SW480 (cell line): ENCODE data around the gene ZNF10.

Source experiments
- DNase-seq: peaks from one replicate; pipeline ENCODE4 v3.0.0-alpha.2; 2016; ENCODE audit warnings: low spot score

Gene ZNF10

DNA sequence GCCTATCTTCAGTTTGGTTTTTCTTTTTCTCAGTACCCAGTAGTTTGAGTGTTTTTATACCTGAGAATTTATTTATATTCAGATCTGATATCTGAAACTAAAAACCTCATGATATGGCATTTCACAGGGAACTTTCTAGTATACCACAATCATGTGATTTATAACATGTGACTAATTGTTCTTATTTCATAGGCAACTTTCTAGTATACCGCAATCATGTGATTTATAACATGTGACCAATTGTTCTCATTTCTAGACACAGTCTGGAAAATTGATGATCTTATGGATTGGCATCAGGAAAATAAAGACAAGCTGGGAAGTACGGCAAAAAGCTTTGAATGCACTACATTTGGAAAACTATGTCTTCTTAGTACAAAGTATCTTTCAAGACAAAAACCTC is 71.5 kb downstream of the ZNF10 start:
- DNase-seq = no peak

- DNase-seq = no peak
Measured at GRCh38 chr12:133202493-133203343, 72.3 kb downstream of the ZNF10 start.

GRCh38 chr12:133203344-133204263 is 73.2 kb downstream of the ZNF10 start:
- no peak for DNase-seq

- no peak for DNase-seq
Measured at GRCh38 chr12:133204264-133204603, 73.8 kb downstream of the ZNF10 start.

GRCh38 chr12:133206390-133206789 is 76.0 kb downstream of the ZNF10 start:
- DNase-seq = no peak
